ENCODE measurements around the gene KLHL3.

The KLHL3 gene

GRCh38 chr5:137672881-137673280, 63.0 kb downstream of the KLHL3 start:
- TF ChIP-seq CTCF (IDR thresholded peaks at IDR 0.05; ENCODE audit: low read depth, low read length), result no peak
- peaks cover 4% of the 10 kb centered on the region; the same call in 1 of the 2 replicates for H3K36me3 ChIP-seq
- H3K27me3 ChIP-seq, result no peaks in the 10 kb centered on the region
- H3K4me1 ChIP-seq, result peaks cover 3% of the 10 kb centered on the region; the same call in 1 of the 2 replicates
- H3K9me3 ChIP-seq, result no peaks in the 10 kb centered on the region
- no peak for DNase-seq
- no peak overlapping the region for H3K4me3 ChIP-seq (ENCODE audit: low read depth, low read length)

- Histone ChIP-seq H3K4me1 (peaks cover 3% of the 10 kb centered on the region; the same call in 1 of the 2 replicates), H3K27me3 (no peaks in the 10 kb centered on the region), H3K9me3 (no peaks in the 10 kb centered on the region), H3K4me3 (ENCODE audit: low read depth, low read length) (no peak overlapping the region), H3K36me3 (peaks cover 4% of the 10 kb centered on the region; the same call in 1 of the 2 replicates)
- no peak for TF ChIP-seq CTCF (IDR thresholded peaks at IDR 0.05; ENCODE audit: low read depth, low read length)
- no peak for DNase-seq
These were observed 63.9 kb downstream of the KLHL3 start for GRCh38 chr5:137672001-137672400.

GRCh38 chr5:137669811-137670210, 66.1 kb downstream of the KLHL3 start:
- Histone ChIP-seq H3K36me3 (no peaks in the 10 kb centered on the region), H3K4me1 (peaks cover 3% of the 10 kb centered on the region; the same call in 1 of the 2 replicates), H3K4me3 (ENCODE audit: low read depth, low read length) (no peak overlapping the region), H3K27me3 (no peaks in the 10 kb centered on the region), H3K9me3 (no peaks in the 10 kb centered on the region)
- no peak for TF ChIP-seq CTCF (IDR thresholded peaks at IDR 0.05; ENCODE audit: low read depth, low read length)
- DNase-seq, result no peak

- Histone ChIP-seq H3K4me3 (ENCODE audit: low read depth, low read length) (no peak overlapping the region), H3K36me3 (no peaks in the 10 kb centered on the region), H3K4me1 (no peaks in the 10 kb centered on the region), H3K9me3 (no peaks in the 10 kb centered on the region), H3K27me3 (no peaks in the 10 kb centered on the region)
- no peak for DNase-seq
- no peak for TF ChIP-seq CTCF (IDR thresholded peaks at IDR 0.05; ENCODE audit: low read depth, low read length)
These were observed 67.3 kb downstream of the KLHL3 start for GRCh38 chr5:137668637-137669036.

DNA sequence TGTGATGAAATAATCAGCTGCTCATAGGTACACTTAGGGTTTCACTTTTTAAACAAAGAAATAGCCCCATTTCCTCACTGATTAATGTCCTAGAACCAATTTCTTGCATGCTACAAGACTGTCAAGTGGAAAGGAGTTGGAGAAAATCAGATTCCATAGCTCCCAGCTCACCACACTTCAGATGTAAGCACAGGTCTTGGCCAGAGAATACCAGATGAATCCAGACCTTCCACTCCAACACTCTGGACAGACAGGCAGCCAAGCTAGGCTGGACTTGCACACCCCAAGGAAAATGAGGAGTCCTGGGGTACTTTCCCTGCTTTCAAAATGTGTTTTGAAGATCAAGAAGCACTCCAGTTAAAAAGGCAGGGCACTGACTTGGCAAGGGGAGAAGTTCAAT, 68.5 kb downstream of the KLHL3 start:
- DNase-seq, result no peak
- Histone ChIP-seq H3K4me3 (ENCODE audit: low read depth, low read length) (no peak overlapping the region), H3K9me3 (no peaks in the 10 kb centered on the region), H3K4me1 (no peaks in the 10 kb centered on the region), H3K36me3 (no peaks in the 10 kb centered on the region), H3K27me3 (no peaks in the 10 kb centered on the region)
- TF ChIP-seq CTCF (IDR thresholded peaks at IDR 0.05; ENCODE audit: low read depth, low read length), result no peak

GRCh38 chr5:137666901-137667300, 69.0 kb downstream of the KLHL3 start:
- Histone ChIP-seq H3K4me3 (ENCODE audit: low read depth, low read length) (no peak overlapping the region), H3K4me1 (no peaks in the 10 kb centered on the region), H3K36me3 (no peaks in the 10 kb centered on the region), H3K9me3 (no peaks in the 10 kb centered on the region), H3K27me3 (no peaks in the 10 kb centered on the region)
- DNase-seq, result no peak
- TF ChIP-seq CTCF (IDR thresholded peaks at IDR 0.05; ENCODE audit: low read depth, low read length), result no peak
